A549 (cell line): ENCODE measurements around the gene RNF38. TPM values are rescaled to one million over a fixed set of nuclear protein-coding genes. Genes with fewer than 3 reads are reported as not detected.

Experiments
- ATAC-seq, 2 experiments: fragments of 200-7000 bp in 1 of 2; fragments of >200 bp in 1 of 2; cut with Nextera tagmentation in 1 of 2; cut with Tn5 transposase in 1 of 2; 3 replicates each; pipeline versions ENCODE4 v1.8.0 to v1.9.1; 2018 to 2020; ENCODE audit warnings: mild to moderate bottlenecking in 1 of 2, moderate library complexity in 1 of 2
- CTCF ChIA-PET: fragments of 300-600 bp; sonication (Branson Sonifier 250); formaldehyde crosslinking; extraction: SDS; loops from one replicate; lab custom pipeline; 2021; ENCODE audit warnings: antibody characterized with exemption, inconsistent platforms; lab: Yijun Ruan, JAX
- POLR2A ChIA-PET: fragments of 350-600 bp; formaldehyde crosslinking; extraction: SDS; loops from one replicate; lab custom pipeline; 2021; ENCODE audit warnings: antibody characterized with exemption, inconsistent platforms; lab: Yijun Ruan, JAX
- DNase-seq, 2 experiments: peaks; one replicate each; pipeline versions ENCODE4 v3.0.0 to v3.0.0-alpha.2; 2011 to 2016; ENCODE audit warnings: low read depth in 1 of 2, low spot score in 1 of 2
- FAIRE-seq: peaks from 2 replicates; lab custom pipeline; 2011; peaks lifted over from hg19 to GRCh38; lab: Jason Lieb, UNC
- H3K27ac ChIP-seq, 2 experiments: fragments of >200 bp; sonication (Bioruptor Twin); formaldehyde crosslinking; 3 replicates each; pipeline ENCODE4 v1.5.1; 2016 to 2017
- H3K4me1 ChIP-seq: fragments of >200 bp; sonication (Bioruptor Twin); formaldehyde crosslinking; 3 replicates; pipeline ENCODE4 v1.6.1; 2016
- H3K4me2 ChIP-seq: fragments of >200 bp; sonication (Bioruptor Twin); formaldehyde crosslinking; 3 replicates; pipeline ENCODE4 v1.6.1; 2016
- H3K4me3 ChIP-seq: fragments of >200 bp; sonication (Bioruptor Twin); formaldehyde crosslinking; 3 replicates; pipeline ENCODE4 v1.5.1; 2016
- H3K9me3 ChIP-seq: fragments of >200 bp; sonication (Bioruptor Twin); formaldehyde crosslinking; 3 replicates; pipeline ENCODE4 v1.6.1; 2016
- BHLHE40 ChIP-seq: IDR thresholded peaks from 2 replicates; pipeline ENCODE4 v1.6.1; 2012; ENCODE audit warnings: low read depth, low read length, inconsistent platforms
- CBX2 ChIP-seq: fragments of 200-600 bp; sonication (generic); IDR thresholded peaks from 2 replicates; pipeline ENCODE4 v1.6.1; 2016; ENCODE audit warnings: low read depth, mild to moderate bottlenecking, borderline replicate concordance
- CBX8 ChIP-seq: fragments of 200-600 bp; sonication (generic); IDR thresholded peaks from 2 replicates; pipeline ENCODE4 v1.6.1; 2016
- CEBPB ChIP-seq, 2 experiments: fragments of >200 bp in 1 of 2; sonication (Bioruptor Twin) in 1 of 2; formaldehyde crosslinking in 1 of 2; IDR thresholded peaks; 2 replicates each; pipeline ENCODE4 v1.6.1; 2012 to 2016
- CHD2 ChIP-seq: fragments of 150-350 bp; IDR thresholded peaks from 2 replicates; pipeline ENCODE4 v1.6.1; 2014; ENCODE audit warnings: low read length; ENCODE audit not compliant: partially characterized antibody
- E2F6 ChIP-seq: IDR thresholded peaks from 2 replicates; pipeline ENCODE4 v1.6.1; 2012; ENCODE audit warnings: low read depth, borderline replicate concordance
- ESRRA ChIP-seq: fragments of 150-350 bp; IDR thresholded peaks from 2 replicates; pipeline ENCODE4 v1.6.1; 2014; ENCODE audit warnings: mild to moderate bottlenecking, low read length, borderline replicate concordance
- FOSB ChIP-seq: fragments of 250-450 bp; sonication (Bioruptor Pico); IDR thresholded peaks from 2 replicates; pipeline ENCODE4 v1.5.0; 2020; ENCODE audit warnings: mild to moderate bottlenecking, moderate library complexity
- GATA3 ChIP-seq: IDR thresholded peaks from 2 replicates; pipeline ENCODE4 v1.6.1; 2012; ENCODE audit warnings: borderline replicate concordance
- HDAC2 ChIP-seq: fragments of 200-600 bp; sonication (generic); IDR thresholded peaks from 2 replicates; pipeline ENCODE4 v1.6.1; 2016
- HOXA7 ChIP-seq: fragments of 250-450 bp; sonication (Bioruptor Pico); IDR thresholded peaks from 2 replicates; pipeline ENCODE4 v1.5.0; 2020; ENCODE audit warnings: mild to moderate bottlenecking, moderate library complexity
- HOXB13 ChIP-seq: fragments of 250-450 bp; sonication (Bioruptor Pico); IDR thresholded peaks from 2 replicates; pipeline ENCODE4 v1.5.0; 2020; ENCODE audit warnings: low read depth, mild to moderate bottlenecking, moderate library complexity
- HOXB5 ChIP-seq: fragments of 250-450 bp; sonication (Bioruptor Pico); IDR thresholded peaks from 2 replicates; pipeline ENCODE4 v1.5.0; 2020; ENCODE audit warnings: mild to moderate bottlenecking, moderate library complexity
- JUN ChIP-seq, 2 experiments: fragments of >200 bp; sonication (Bioruptor Twin); formaldehyde crosslinking; IDR thresholded peaks; 2 replicates in 1 of 2; 3 replicates in 1 of 2; pipeline ENCODE4 v1.6.1; 2016 to 2017
- JUNB ChIP-seq: fragments of >200 bp; sonication (Bioruptor Twin); formaldehyde crosslinking; IDR thresholded peaks from 2 replicates; pipeline ENCODE4 v1.6.1; 2016
- NPAS2 ChIP-seq: fragments of 250-450 bp; sonication (Bioruptor Pico); IDR thresholded peaks from 2 replicates; pipeline ENCODE4 v1.8.0; 2022; ENCODE audit warnings: mild to moderate bottlenecking, moderate library complexity, borderline replicate concordance
- POLR2A ChIP-seq: IDR thresholded peaks from 2 replicates; pipeline ENCODE4 v1.6.1; 2012; ENCODE audit warnings: mild to moderate bottlenecking, low read length
- POLR2AphosphoS2 ChIP-seq: conservative IDR thresholded peaks from 2 replicates; pipeline ENCODE4 v1.6.1; 2012; ENCODE audit warnings: low read length, improper control_type of control experiment, inconsistent platforms
- RAD21 ChIP-seq, 2 experiments: fragments of >200 bp in 1 of 2; sonication (Bioruptor Twin) in 1 of 2; formaldehyde crosslinking in 1 of 2; IDR thresholded peaks in 1 of 2; conservative IDR thresholded peaks in 1 of 2; 2 replicates in 1 of 2; 3 replicates in 1 of 2; pipeline ENCODE4 v1.6.1; 2012 to 2018; ENCODE audit warnings: inconsistent platforms in 1 of 2
- RFX5 ChIP-seq: fragments of 450-650 bp; IDR thresholded peaks from 2 replicates; pipeline ENCODE4 v1.7.1; 2014; ENCODE audit warnings: antibody characterized with exemption, mild to moderate bottlenecking, moderate library complexity
- TFCP2L1 ChIP-seq: fragments of 250-450 bp; sonication (Bioruptor Pico); IDR thresholded peaks from 2 replicates; pipeline ENCODE4 v1.5.0; 2021; ENCODE audit warnings: mild to moderate bottlenecking
- WGBS: methylation state at CpG from one replicate; pipeline ENCODE4 v1.1.6; 2017; ENCODE audit errors: missing lambda C conversion rate; 5-methylcytosine and 5-hydroxymethylcytosine counted together
- polyA plus RNA-seq, 4 experiments: library from polyadenylated mRNA; depleted of rRNA in 3 of 4; stranded (reverse); fragments of >200 nt; fragmentation: RNase III in 1 of 4; extraction: RNeasy Plus Mini Kit Qiagen cat#74134 plus additional on column Dnase treatment in 1 of 4; gene quantifications; 2 replicates in 3 of 4; 3 replicates in 1 of 4; pipeline ENCODE4 v1.2.3, GENCODE V29; 2011 to 2017

The RNF38 gene
- polyA plus RNA-seq, 2 of the 4 experiments (the other 2 are of a cell fraction): 8.7 to 13.2 TPM

GRCh38 chr9:36433386-36433785 is 33.3 kb upstream of the RNF38 start (continued):
- TF ChIP-seq HOXB13: no peak
- TF ChIP-seq GATA3: no peak

- H3K27ac ChIP-seq: no peak overlapping the region
- no peak overlapping the region for H3K4me2 ChIP-seq
- POLR2A ChIA-PET: no interaction called here
- no peaks in the 10 kb centered on the region for H3K4me1 ChIP-seq
- TF ChIP-seq POLR2A (no peak), RFX5 (no peak), HOXA7 (no peak), JUNB (no peak), ESRRA (no peak), HOXB13 (no peak), CHD2 (no peak), FOSB (CRISPR knock-in tag) (no peak), TFCP2L1 (CRISPR knock-in tag) (no peak)
- 91% methylated on average over 4 of the region's 4 CpGs for WGBS
- H3K4me3 ChIP-seq: no peak overlapping the region
- CTCF ChIA-PET: interaction anchor here (0.6 to 1.9 kb wide), 5 partner anchors 12 to 29 kb away, joined by 3 to 12 read pairs (median 4); no protein-coding TSS in a partner anchor
- peak in 1 of 2 experiments; percentile 57; a peak in 2 of 6 replicates for ATAC-seq
- no peak for FAIRE-seq
- H3K9me3 ChIP-seq: no peaks in the 10 kb centered on the region
- no peak for DNase-seq
These were observed 31.0 kb upstream of the RNF38 start for GRCh38 chr9:36431078-36431477.

- TF ChIP-seq RAD21 (conservative IDR thresholded peaks at IDR 0.05 in 1 of 2, IDR thresholded peaks at IDR 0.05 in 1 of 2) (no peak), HOXB5 (no peak), HDAC2 (no peak)
- DNase-seq (no peak), ATAC-seq (no peak), FAIRE-seq (no peak)
- Histone ChIP-seq H3K4me3 (no peak overlapping the region), H3K4me2 (no peak overlapping the region), H3K27ac (no peak overlapping the region), H3K4me1 (peaks cover 8% of the 10 kb centered on the region; the same call in 1 of the 3 replicates), H3K9me3 (no peaks in the 10 kb centered on the region)
- ChIA-PET POLR2A (no interaction called here), CTCF (interaction anchor here (0.7 to 5.9 kb wide), 5 partner anchors 9 to 29 kb away, joined by 3 to 31 read pairs (median 3); no protein-coding TSS in a partner anchor)
These were observed 26.9 kb upstream of the RNF38 start for GRCh38 chr9:36426945-36427344.

GRCh38 chr9:36426348-36426747 is 26.3 kb upstream of the RNF38 start:
- no peak for DNase-seq
- ChIA-PET POLR2A (no interaction called here), CTCF (interaction anchor here (0.6 to 5.9 kb wide), 4 partner anchors 10 to 1631 kb away, joined by 3 to 31 read pairs (median 3); no protein-coding TSS in a partner anchor)
- no peak overlapping the region for H3K4me2 ChIP-seq
- H3K27ac ChIP-seq: no peak overlapping the region
- no peak for ATAC-seq
- no peak overlapping the region for H3K4me3 ChIP-seq
- FAIRE-seq: peak; percentile 28
- WGBS: 94% methylated on average over 5 of the region's 5 CpGs
- H3K4me1 ChIP-seq: peaks cover 8% of the 10 kb centered on the region; the same call in 2 of the 3 replicates
- no peak for TF ChIP-seq BHLHE40
- TF ChIP-seq POLR2AphosphoS2: no peak
- TF ChIP-seq CBX2: no peak
- H3K9me3 ChIP-seq: no peaks in the 10 kb centered on the region

- WGBS: 68% methylated on average over 8 of the region's 8 CpGs
- Histone ChIP-seq H3K27ac (no peak overlapping the region), H3K4me2 (no peak overlapping the region), H3K4me3 (no peak overlapping the region), H3K4me1 (peaks cover 24% of the 10 kb centered on the region), H3K9me3 (no peaks in the 10 kb centered on the region)
- TF ChIP-seq JUNB (no peak), JUN (IDR thresholded peaks at IDR 0.05) (no peak), CBX8 (no peak), CEBPB (IDR thresholded peaks at IDR 0.05) (peak in 1 of 2 experiments; percentile 57; a peak in 2 of 4 replicates), NPAS2 (CRISPR knock-in tag) (no peak), E2F6 (no peak)
- FAIRE-seq: no peak
- CTCF ChIA-PET: interaction anchor here (9.6 kb wide), 1 partner anchor 17 kb away, joined by 134 read pairs; no protein-coding TSS in a partner anchor
- no peak for ATAC-seq
- no peak for DNase-seq
- POLR2A ChIA-PET: no interaction called here
These were observed 24.4 kb upstream of the RNF38 start for GRCh38 chr9:36424289-36425055.
